ENCODE measurements around the gene ALS2CL.

The ALS2CL gene

DNA sequence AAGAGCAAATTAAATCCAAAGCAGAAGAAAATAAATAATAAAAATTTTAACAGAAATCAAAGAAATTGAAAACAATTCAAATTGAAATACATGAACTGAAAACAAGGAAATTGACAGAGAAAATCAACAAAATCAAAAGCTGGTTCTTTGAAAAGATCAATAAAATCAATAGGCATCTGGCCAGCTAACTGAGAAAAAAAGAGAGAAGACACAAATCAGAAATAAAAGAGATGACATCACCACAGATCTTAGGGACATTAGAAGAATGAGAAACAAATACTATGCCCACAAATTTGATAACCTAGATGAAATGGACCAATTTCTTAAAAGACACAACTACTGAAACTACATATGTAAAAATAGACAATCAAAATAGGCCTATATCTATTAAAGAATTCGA, 42.4 kb downstream of the ALS2CL start:
- ATAC-seq (ENCODE audit: insufficient read depth, low read depth) (no peak), DNase-seq (no peak)
- Histone ChIP-seq H4K20me1 (ENCODE audit: insufficient read depth, low read length) (no peaks in the 10 kb centered on the region), H3K27ac (ENCODE audit: low read length) (no peak overlapping the region), H3K36me3 (ENCODE audit: insufficient read depth, low read length) (no peaks in the 10 kb centered on the region), H3K27me3 (ENCODE audit: insufficient read depth, low read length, poor library complexity) (no peaks in the 10 kb centered on the region), H3K4me3 (ENCODE audit: low read depth in 1 of 2, low read length in 2 of 2) (no peak overlapping the region), H2AFZ (ENCODE audit: low read depth, low read length) (no peak overlapping the region), H3K4me1 (ENCODE audit: insufficient read depth, low read length) (no peaks in the 10 kb centered on the region), H3K79me2 (ENCODE audit: insufficient read depth, low read length) (no peaks in the 10 kb centered on the region), H3K9ac (ENCODE audit: low read depth, low read length) (no peak overlapping the region), H3K4me2 (ENCODE audit: insufficient read depth, low read length) (no peak overlapping the region), H3K9me3 (ENCODE audit: insufficient read depth, low read length, severe bottlenecking) (peaks cover 5% of the 10 kb centered on the region)
- TF ChIP-seq, protein P1, sequence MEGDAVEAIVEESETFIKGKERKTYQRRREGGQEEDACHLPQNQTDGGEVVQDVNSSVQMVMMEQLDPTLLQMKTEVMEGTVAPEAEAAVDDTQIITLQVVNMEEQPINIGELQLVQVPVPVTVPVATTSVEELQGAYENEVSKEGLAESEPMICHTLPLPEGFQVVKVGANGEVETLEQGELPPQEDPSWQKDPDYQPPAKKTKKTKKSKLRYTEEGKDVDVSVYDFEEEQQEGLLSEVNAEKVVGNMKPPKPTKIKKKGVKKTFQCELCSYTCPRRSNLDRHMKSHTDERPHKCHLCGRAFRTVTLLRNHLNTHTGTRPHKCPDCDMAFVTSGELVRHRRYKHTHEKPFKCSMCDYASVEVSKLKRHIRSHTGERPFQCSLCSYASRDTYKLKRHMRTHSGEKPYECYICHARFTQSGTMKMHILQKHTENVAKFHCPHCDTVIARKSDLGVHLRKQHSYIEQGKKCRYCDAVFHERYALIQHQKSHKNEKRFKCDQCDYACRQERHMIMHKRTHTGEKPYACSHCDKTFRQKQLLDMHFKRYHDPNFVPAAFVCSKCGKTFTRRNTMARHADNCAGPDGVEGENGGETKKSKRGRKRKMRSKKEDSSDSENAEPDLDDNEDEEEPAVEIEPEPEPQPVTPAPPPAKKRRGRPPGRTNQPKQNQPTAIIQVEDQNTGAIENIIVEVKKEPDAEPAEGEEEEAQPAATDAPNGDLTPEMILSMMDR (IDR thresholded peaks at IDR 0.05; ENCODE audit: borderline replicate concordance, extremely low read depth, low read length, poor library complexity, severe bottlenecking): no peak
- no peak for TF ChIP-seq EZH2 (IDR thresholded peaks at IDR 0.05; ENCODE audit: borderline replicate concordance, low read depth, low read length, severe bottlenecking)

DNA sequence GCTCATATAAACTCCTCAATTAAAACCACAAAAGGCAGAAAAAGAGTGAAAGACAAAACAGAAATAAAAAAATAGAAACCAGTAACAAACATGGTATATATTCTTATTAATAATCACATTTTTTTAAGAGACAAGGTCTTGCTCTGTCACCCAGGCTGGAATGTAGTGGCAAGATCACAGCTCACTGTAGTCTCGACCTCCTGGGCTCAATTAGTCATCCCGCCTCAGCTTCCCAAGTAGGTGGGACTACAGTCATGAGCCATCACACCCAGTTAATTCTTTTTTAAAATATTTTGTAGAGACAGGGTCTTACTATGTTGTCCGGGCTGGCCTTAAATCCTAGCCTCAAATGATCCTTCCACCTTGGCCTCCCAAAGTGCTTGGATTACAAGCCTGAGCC, 44.0 kb downstream of the ALS2CL start:
- no peak for DNase-seq
- Histone ChIP-seq H3K36me3 (ENCODE audit: insufficient read depth, low read length) (no peaks in the 10 kb centered on the region), H3K4me3 (ENCODE audit: low read depth in 1 of 2, low read length in 2 of 2) (no peak overlapping the region), H3K9ac (ENCODE audit: low read depth, low read length) (no peak overlapping the region), H4K20me1 (ENCODE audit: insufficient read depth, low read length) (no peaks in the 10 kb centered on the region), H3K4me1 (ENCODE audit: insufficient read depth, low read length) (no peaks in the 10 kb centered on the region), H3K79me2 (ENCODE audit: insufficient read depth, low read length) (no peaks in the 10 kb centered on the region), H3K27ac (ENCODE audit: low read length) (no peak overlapping the region), H3K9me3 (ENCODE audit: insufficient read depth, low read length, severe bottlenecking) (peaks cover 5% of the 10 kb centered on the region), H3K27me3 (ENCODE audit: insufficient read depth, low read length, poor library complexity) (no peaks in the 10 kb centered on the region), H2AFZ (ENCODE audit: low read depth, low read length) (no peak overlapping the region), H3K4me2 (ENCODE audit: insufficient read depth, low read length) (no peak overlapping the region)
- TF ChIP-seq EZH2 (IDR thresholded peaks at IDR 0.05; ENCODE audit: borderline replicate concordance, low read depth, low read length, severe bottlenecking): no peak
- TF ChIP-seq, protein P1 (IDR thresholded peaks at IDR 0.05; ENCODE audit: borderline replicate concordance, extremely low read depth, low read length, poor library complexity, severe bottlenecking): no peak
- no peak for ATAC-seq (ENCODE audit: insufficient read depth, low read depth)

DNA sequence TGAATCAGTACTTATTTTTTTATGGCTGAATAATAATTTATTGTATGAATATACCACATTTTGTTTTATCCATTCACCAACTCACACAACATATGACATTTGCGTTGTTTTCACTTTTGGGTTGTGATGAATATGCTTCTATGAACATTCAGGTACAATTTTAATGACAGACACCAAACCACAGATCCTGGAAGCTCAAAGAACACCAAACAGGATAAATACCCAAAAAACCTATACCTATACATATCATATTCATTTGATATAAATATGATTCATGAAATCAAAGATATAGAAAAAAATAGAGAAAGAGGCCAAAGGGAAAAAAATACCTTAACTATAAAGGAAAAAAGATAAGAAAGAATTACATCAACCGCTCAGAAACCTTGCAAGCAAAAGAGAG, 45.4 kb downstream of the ALS2CL start:
- no peak overlapping the region for H3K4me3 ChIP-seq (ENCODE audit: low read depth in 1 of 2, low read length in 2 of 2)
- TF ChIP-seq, protein P1 (IDR thresholded peaks at IDR 0.05; ENCODE audit: borderline replicate concordance, extremely low read depth, low read length, poor library complexity, severe bottlenecking): no peak
- TF ChIP-seq EZH2 (IDR thresholded peaks at IDR 0.05; ENCODE audit: borderline replicate concordance, low read depth, low read length, severe bottlenecking): no peak
- no peak for ATAC-seq (ENCODE audit: insufficient read depth, low read depth)

DNA sequence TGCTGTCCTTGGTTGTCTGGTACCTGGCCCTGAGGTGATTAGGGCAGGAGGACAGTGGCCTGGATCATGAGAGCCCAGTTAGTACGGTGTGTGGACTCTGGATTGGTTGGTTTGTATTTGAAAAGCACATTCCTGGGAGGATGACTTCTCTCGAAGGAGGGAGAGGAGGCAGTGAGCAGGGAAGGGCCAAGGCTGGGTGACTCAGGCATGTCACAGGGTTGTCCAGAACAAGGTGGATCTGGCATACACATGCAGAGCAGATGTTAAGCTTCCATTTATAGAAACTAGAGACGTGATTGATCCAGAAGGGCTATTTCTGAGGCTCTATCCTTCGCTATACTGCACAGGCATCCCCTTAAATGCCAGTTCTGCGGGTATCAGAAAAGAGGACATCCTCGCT, 46.8 kb downstream of the ALS2CL start:
- TF ChIP-seq, protein P1 (IDR thresholded peaks at IDR 0.05; ENCODE audit: borderline replicate concordance, extremely low read depth, low read length, poor library complexity, severe bottlenecking): no peak
- TF ChIP-seq EZH2 (IDR thresholded peaks at IDR 0.05; ENCODE audit: borderline replicate concordance, low read depth, low read length, severe bottlenecking): no peak
- Histone ChIP-seq H2AFZ (ENCODE audit: low read depth, low read length) (no peak overlapping the region), H3K27ac (ENCODE audit: low read length) (no peak overlapping the region), H3K27me3 (ENCODE audit: insufficient read depth, low read length, poor library complexity) (no peaks in the 10 kb centered on the region), H3K4me3 (ENCODE audit: low read depth in 1 of 2, low read length in 2 of 2) (no peak overlapping the region), H3K79me2 (ENCODE audit: insufficient read depth, low read length) (no peaks in the 10 kb centered on the region), H3K4me2 (ENCODE audit: insufficient read depth, low read length) (no peak overlapping the region), H4K20me1 (ENCODE audit: insufficient read depth, low read length) (no peaks in the 10 kb centered on the region), H3K36me3 (ENCODE audit: insufficient read depth, low read length) (no peaks in the 10 kb centered on the region), H3K9me3 (ENCODE audit: insufficient read depth, low read length, severe bottlenecking) (no peaks in the 10 kb centered on the region), H3K9ac (ENCODE audit: low read depth, low read length) (no peak overlapping the region), H3K4me1 (ENCODE audit: insufficient read depth, low read length) (peaks cover 3% of the 10 kb centered on the region; the same call in 1 of the 2 replicates)
- no peak for DNase-seq
- ATAC-seq (ENCODE audit: insufficient read depth, low read depth): no peak

More for the DNA sequence above, 45.4 kb downstream of the ALS2CL start:
- no peak overlapping the region for H3K9ac ChIP-seq (ENCODE audit: low read depth, low read length)
- no peak overlapping the region for H3K27ac ChIP-seq (ENCODE audit: low read length)
- H3K36me3 ChIP-seq (ENCODE audit: insufficient read depth, low read length): no peaks in the 10 kb centered on the region
- H3K27me3 ChIP-seq (ENCODE audit: insufficient read depth, low read length, poor library complexity): no peaks in the 10 kb centered on the region
- no peak overlapping the region for H3K4me2 ChIP-seq (ENCODE audit: insufficient read depth, low read length)
- no peaks in the 10 kb centered on the region for H3K79me2 ChIP-seq (ENCODE audit: insufficient read depth, low read length)
- H2AFZ ChIP-seq (ENCODE audit: low read depth, low read length): no peak overlapping the region
- H3K9me3 ChIP-seq (ENCODE audit: insufficient read depth, low read length, severe bottlenecking): peaks cover 5% of the 10 kb centered on the region
- no peaks in the 10 kb centered on the region for H4K20me1 ChIP-seq (ENCODE audit: insufficient read depth, low read length)
- H3K4me1 ChIP-seq (ENCODE audit: insufficient read depth, low read length): peaks cover 3% of the 10 kb centered on the region; the same call in 1 of the 2 replicates
- no peak for DNase-seq
